Astrocyte (in vitro differentiated cells and primary cell): Measurements from ENCODE around the gene PMAIP1. TPM values are rescaled to one million over a fixed set of nuclear protein-coding genes. Genes with fewer than 3 reads are reported as not detected.

Experiments
- DNase-seq: peaks from one replicate; pipeline ENCODE4 v3.0.0-alpha.2; 2010; ENCODE audit warnings: low read depth
- FAIRE-seq: peaks from 2 replicates; lab custom pipeline; 2011; peaks lifted over from hg19 to GRCh38; lab: Jason Lieb, UNC
- H2AFZ ChIP-seq: 2 replicates; pipeline ENCODE4 v1.6.0; 2012; ENCODE audit warnings: low read depth, low read length, inconsistent platforms
- H3K27ac ChIP-seq: 2 replicates; pipeline ENCODE4 v1.5.1; 2011; ENCODE audit warnings: low read depth, low read length, inconsistent platforms
- H3K27me3 ChIP-seq: 2 replicates; pipeline ENCODE4 v1.6.0; 2011; ENCODE audit warnings: low read length, inconsistent platforms; ENCODE audit not compliant: insufficient read depth
- H3K36me3 ChIP-seq: 2 replicates; pipeline ENCODE4 v1.5.1; 2011; ENCODE audit warnings: low read length, inconsistent platforms; ENCODE audit not compliant: insufficient read depth
- H3K4me1 ChIP-seq: 2 replicates; pipeline ENCODE4 v1.5.1; 2011; ENCODE audit warnings: low read length, inconsistent platforms; ENCODE audit not compliant: insufficient read depth
- H3K4me2 ChIP-seq: 2 replicates; pipeline ENCODE4 v1.6.0; 2012; ENCODE audit warnings: low read length, inconsistent platforms
- H3K4me3 ChIP-seq: 2 replicates; pipeline ENCODE4 v1.5.1; 2011; ENCODE audit warnings: low read depth, mild to moderate bottlenecking, low read length, inconsistent platforms; ENCODE audit not compliant: insufficient read depth
- H3K79me2 ChIP-seq: 2 replicates; pipeline ENCODE4 v1.6.0; 2012; ENCODE audit warnings: mild to moderate bottlenecking, low read length, inconsistent platforms; ENCODE audit not compliant: insufficient read depth
- H3K9ac ChIP-seq: 2 replicates; pipeline ENCODE4 v1.6.0; 2012; ENCODE audit warnings: mild to moderate bottlenecking, low read length, inconsistent platforms
- H3K9me3 ChIP-seq: 2 replicates; pipeline ENCODE4 v1.5.1; 2012; ENCODE audit warnings: low read depth, mild to moderate bottlenecking, low read length, inconsistent platforms; ENCODE audit not compliant: insufficient read depth
- H4K20me1 ChIP-seq: 2 replicates; pipeline ENCODE4 v1.6.0; 2012; ENCODE audit warnings: low read length, inconsistent platforms; ENCODE audit not compliant: insufficient read depth
- H3K27ac Mint-ChIP-seq: one replicate; pipeline ENCODE4 v1.8.0; 2021; ENCODE audit warnings: mild to moderate bottlenecking, mixed read lengths; ENCODE audit not compliant: unreplicated experiment
- H3K27me3 Mint-ChIP-seq: one replicate; pipeline ENCODE4 v1.8.0; 2021; ENCODE audit warnings: low read depth, mixed read lengths; ENCODE audit not compliant: unreplicated experiment
- H3K36me3 Mint-ChIP-seq: one replicate; pipeline ENCODE4 v1.8.0; 2021; ENCODE audit warnings: low read depth, mixed read lengths; ENCODE audit not compliant: unreplicated experiment
- H3K4me1 Mint-ChIP-seq: one replicate; pipeline ENCODE4 v1.8.0; 2021; ENCODE audit warnings: low read depth, mixed read lengths; ENCODE audit not compliant: unreplicated experiment
- H3K4me3 Mint-ChIP-seq: one replicate; pipeline ENCODE4 v1.8.0; 2021; ENCODE audit warnings: mild to moderate bottlenecking, moderate library complexity, mixed read lengths; ENCODE audit not compliant: unreplicated experiment
- H3K9me3 Mint-ChIP-seq: one replicate; pipeline ENCODE4 v1.8.0; 2021; ENCODE audit warnings: mild to moderate bottlenecking, mixed read lengths; ENCODE audit not compliant: unreplicated experiment
- EZH2 ChIP-seq: IDR thresholded peaks from 2 replicates; pipeline ENCODE4 v1.6.1; 2012; ENCODE audit warnings: mild to moderate bottlenecking, low read length, inconsistent platforms; ENCODE audit not compliant: insufficient read depth
- total RNA-seq: library from RNA; stranded (reverse); gene quantifications from 2 replicates; pipeline ENCODE4 v1.2.1, GENCODE V29; 2021
- TF ChIP-seq, protein P1 (sequence below): IDR thresholded peaks from 2 replicates; pipeline ENCODE4 v1.5.1; 2011; ENCODE audit warnings: low read depth, mild to moderate bottlenecking, inconsistent platforms, low read length, moderate library complexity; ENCODE audit not compliant: insufficient read depth

PMAIP1 gene
- total RNA-seq, 1 donor from 2014 or later: 98.1 TPM

DNA sequence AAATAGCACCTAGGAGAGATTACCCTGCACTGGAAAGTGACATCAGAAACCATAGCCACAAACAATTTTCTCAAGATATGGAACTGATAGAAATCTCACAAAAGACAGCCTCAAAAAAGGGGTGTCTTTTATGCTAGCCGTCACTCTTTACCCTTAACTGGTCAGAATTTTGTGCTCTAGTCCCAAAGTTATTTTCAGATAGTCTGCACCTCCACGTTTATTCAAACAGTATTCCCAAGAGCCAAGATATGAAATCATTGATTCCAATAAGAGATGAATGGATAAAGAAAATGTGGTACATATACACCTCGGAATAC, 23.5 kb upstream of the PMAIP1 start:
- H3K27ac Mint-ChIP-seq: no peak overlapping the region
- Histone ChIP-seq H3K9me3 (no peaks in the 10 kb centered on the region), H3K4me1 (peaks cover 13% of the 10 kb centered on the region), H3K27ac (no peak overlapping the region), H3K4me3 (no peak overlapping the region), H4K20me1 (no peaks in the 10 kb centered on the region), H3K4me2 (no peak overlapping the region), H2AFZ (no peak overlapping the region), H3K36me3 (no peaks in the 10 kb centered on the region), H3K9ac (no peak overlapping the region), H3K79me2 (no peaks in the 10 kb centered on the region), H3K27me3 (no peaks in the 10 kb centered on the region)
- DNase-seq (no peak), FAIRE-seq (no peak)
- no peaks in the 10 kb centered on the region for H3K36me3 Mint-ChIP-seq
- H3K27me3 Mint-ChIP-seq: no peaks in the 10 kb centered on the region
- H3K4me1 Mint-ChIP-seq: peaks cover 14% of the 10 kb centered on the region
- TF ChIP-seq, protein P1, sequence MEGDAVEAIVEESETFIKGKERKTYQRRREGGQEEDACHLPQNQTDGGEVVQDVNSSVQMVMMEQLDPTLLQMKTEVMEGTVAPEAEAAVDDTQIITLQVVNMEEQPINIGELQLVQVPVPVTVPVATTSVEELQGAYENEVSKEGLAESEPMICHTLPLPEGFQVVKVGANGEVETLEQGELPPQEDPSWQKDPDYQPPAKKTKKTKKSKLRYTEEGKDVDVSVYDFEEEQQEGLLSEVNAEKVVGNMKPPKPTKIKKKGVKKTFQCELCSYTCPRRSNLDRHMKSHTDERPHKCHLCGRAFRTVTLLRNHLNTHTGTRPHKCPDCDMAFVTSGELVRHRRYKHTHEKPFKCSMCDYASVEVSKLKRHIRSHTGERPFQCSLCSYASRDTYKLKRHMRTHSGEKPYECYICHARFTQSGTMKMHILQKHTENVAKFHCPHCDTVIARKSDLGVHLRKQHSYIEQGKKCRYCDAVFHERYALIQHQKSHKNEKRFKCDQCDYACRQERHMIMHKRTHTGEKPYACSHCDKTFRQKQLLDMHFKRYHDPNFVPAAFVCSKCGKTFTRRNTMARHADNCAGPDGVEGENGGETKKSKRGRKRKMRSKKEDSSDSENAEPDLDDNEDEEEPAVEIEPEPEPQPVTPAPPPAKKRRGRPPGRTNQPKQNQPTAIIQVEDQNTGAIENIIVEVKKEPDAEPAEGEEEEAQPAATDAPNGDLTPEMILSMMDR: no peak
- no peak for TF ChIP-seq EZH2
- no peak overlapping the region for H3K4me3 Mint-ChIP-seq
- H3K9me3 Mint-ChIP-seq: peaks cover 4% of the 10 kb centered on the region

DNA sequence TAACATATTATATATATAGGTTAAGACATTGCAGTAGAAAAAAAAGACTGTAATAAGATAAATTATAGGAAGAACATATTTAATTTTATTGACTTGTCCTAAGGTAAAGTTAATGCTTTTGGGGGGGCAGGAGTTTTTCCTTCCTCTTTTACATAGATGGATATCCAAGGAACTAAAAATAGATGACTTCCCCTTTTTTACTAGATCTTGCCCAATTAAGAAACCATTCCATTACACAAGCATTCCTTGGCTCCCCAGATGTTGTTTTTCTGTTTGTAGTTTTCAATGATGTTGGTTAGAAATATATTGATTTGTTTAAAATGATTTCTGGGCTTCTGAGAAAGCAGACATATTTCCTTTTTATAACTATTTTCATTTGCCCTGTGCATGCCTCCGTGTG, 22.4 kb upstream of the PMAIP1 start:
- H3K9me3 Mint-ChIP-seq: peaks cover 4% of the 10 kb centered on the region
- peaks cover 24% of the 10 kb centered on the region for H3K4me1 Mint-ChIP-seq
- TF ChIP-seq EZH2: no peak
- TF ChIP-seq, protein P1: no peak
- FAIRE-seq (no peak), DNase-seq (no peak)
- Histone ChIP-seq H3K4me2 (no peak overlapping the region), H3K9me3 (no peaks in the 10 kb centered on the region), H3K79me2 (no peaks in the 10 kb centered on the region), H3K27me3 (no peaks in the 10 kb centered on the region), H3K36me3 (no peaks in the 10 kb centered on the region), H3K9ac (no peak overlapping the region), H3K4me1 (peaks cover 24% of the 10 kb centered on the region), H3K27ac (no peak overlapping the region), H2AFZ (no peak overlapping the region), H3K4me3 (no peak overlapping the region), H4K20me1 (no peaks in the 10 kb centered on the region)
- no peak overlapping the region for H3K4me3 Mint-ChIP-seq
- H3K36me3 Mint-ChIP-seq: no peaks in the 10 kb centered on the region
- no peak overlapping the region for H3K27ac Mint-ChIP-seq
- H3K27me3 Mint-ChIP-seq: no peaks in the 10 kb centered on the region

DNA sequence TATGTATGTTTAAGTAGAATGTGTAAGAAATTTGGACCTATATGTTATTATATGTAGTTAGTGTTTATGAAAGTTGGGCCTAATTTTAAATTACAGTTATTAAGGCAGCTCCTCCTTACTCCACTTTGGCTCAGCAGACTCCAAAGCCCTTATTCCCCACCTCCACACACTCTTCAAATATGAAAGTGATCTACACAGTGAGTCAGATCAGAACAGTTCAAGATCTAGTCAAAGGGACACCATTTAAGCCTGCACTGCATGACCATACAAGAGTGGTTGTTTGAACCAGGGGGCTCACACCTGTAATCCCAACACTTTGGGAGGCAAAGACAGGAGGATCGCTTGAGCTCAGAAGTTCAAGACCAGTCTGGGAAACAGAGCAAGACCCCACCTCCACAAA, 21.2 kb upstream of the PMAIP1 start:
- H3K4me1 Mint-ChIP-seq: peaks cover 30% of the 10 kb centered on the region
- FAIRE-seq: no peak

More for the DNA sequence above, 21.2 kb upstream of the PMAIP1 start:
- Histone ChIP-seq H3K4me2 (no peak overlapping the region), H3K36me3 (no peaks in the 10 kb centered on the region), H3K9me3 (no peaks in the 10 kb centered on the region), H3K27me3 (no peaks in the 10 kb centered on the region), H2AFZ (no peak overlapping the region), H4K20me1 (no peaks in the 10 kb centered on the region), H3K4me1 (peaks cover 28% of the 10 kb centered on the region), H3K79me2 (no peaks in the 10 kb centered on the region), H3K9ac (no peak overlapping the region), H3K27ac (no peak overlapping the region), H3K4me3 (no peak overlapping the region)
- peak; percentile 35 for DNase-seq
- TF ChIP-seq, protein P1: no peak
- no peak for TF ChIP-seq EZH2
- H3K36me3 Mint-ChIP-seq: no peaks in the 10 kb centered on the region
- no peak overlapping the region for H3K27ac Mint-ChIP-seq
- H3K4me3 Mint-ChIP-seq: no peak overlapping the region
- peaks cover 4% of the 10 kb centered on the region for H3K9me3 Mint-ChIP-seq
- H3K27me3 Mint-ChIP-seq: no peaks in the 10 kb centered on the region
